Neutrophil (primary cell): ENCODE results near the gene SESN3.

Source experiments
- H3K27ac ChIP-seq: fragments of 200-600 bp; sonication (generic); 2 replicates; pipeline ENCODE4 v1.5.1; 2016; ENCODE audit warnings: mild to moderate bottlenecking, moderate library complexity
- H3K27me3 ChIP-seq: fragments of 200-600 bp; sonication (generic); 2 replicates; pipeline ENCODE4 v1.6.0; 2016; ENCODE audit warnings: mild to moderate bottlenecking
- H3K36me3 ChIP-seq: fragments of 200-600 bp; sonication (generic); 2 replicates; pipeline ENCODE4 v1.5.1; 2017
- H3K4me1 ChIP-seq, 2 experiments: fragments of 200-600 bp in 1 of 2; sonication (generic) in 1 of 2; 1 replicate in 1 of 2; 2 replicates in 1 of 2; pipeline versions ENCODE4 v1.5.1 to v1.6.1; 2013 to 2016; ENCODE audit warnings: low read depth in 1 of 2, low read length in 1 of 2, mild to moderate bottlenecking in 1 of 2, moderate library complexity in 1 of 2; ENCODE audit not compliant: control insufficient read depth in 1 of 2, insufficient read depth in 1 of 2
- H3K4me3 ChIP-seq, 2 experiments: fragments of 200-600 bp in 1 of 2; sonication (generic) in 1 of 2; 1 replicate in 1 of 2; 2 replicates in 1 of 2; pipeline ENCODE4 v1.5.1; 2013 to 2016; ENCODE audit warnings: low read depth in 1 of 2, low read length in 1 of 2, mild to moderate bottlenecking in 1 of 2, moderate library complexity in 1 of 2
- H3K9me3 ChIP-seq: fragments of 200-600 bp; sonication (generic); 2 replicates; pipeline ENCODE4 v1.5.1; 2016
- TF ChIP-seq, protein P1 (sequence below): fragments of 200-600 bp; sonication (generic); IDR thresholded peaks from 2 replicates; pipeline ENCODE4 v1.5.1; 2016; ENCODE audit warnings: antibody characterized with exemption

Gene SESN3

GRCh38 chr11:95119361-95120060 lies 111.5 kb downstream of the SESN3 start:
- Histone ChIP-seq H3K27me3 (no peaks in the 10 kb centered on the region), H3K9me3 (no peaks in the 10 kb centered on the region), H3K27ac (no peak overlapping the region), H3K36me3 (no peaks in the 10 kb centered on the region), H3K4me1 (no peaks in the 10 kb centered on the region), H3K4me3 (no peak overlapping the region)
- TF ChIP-seq, protein P1, sequence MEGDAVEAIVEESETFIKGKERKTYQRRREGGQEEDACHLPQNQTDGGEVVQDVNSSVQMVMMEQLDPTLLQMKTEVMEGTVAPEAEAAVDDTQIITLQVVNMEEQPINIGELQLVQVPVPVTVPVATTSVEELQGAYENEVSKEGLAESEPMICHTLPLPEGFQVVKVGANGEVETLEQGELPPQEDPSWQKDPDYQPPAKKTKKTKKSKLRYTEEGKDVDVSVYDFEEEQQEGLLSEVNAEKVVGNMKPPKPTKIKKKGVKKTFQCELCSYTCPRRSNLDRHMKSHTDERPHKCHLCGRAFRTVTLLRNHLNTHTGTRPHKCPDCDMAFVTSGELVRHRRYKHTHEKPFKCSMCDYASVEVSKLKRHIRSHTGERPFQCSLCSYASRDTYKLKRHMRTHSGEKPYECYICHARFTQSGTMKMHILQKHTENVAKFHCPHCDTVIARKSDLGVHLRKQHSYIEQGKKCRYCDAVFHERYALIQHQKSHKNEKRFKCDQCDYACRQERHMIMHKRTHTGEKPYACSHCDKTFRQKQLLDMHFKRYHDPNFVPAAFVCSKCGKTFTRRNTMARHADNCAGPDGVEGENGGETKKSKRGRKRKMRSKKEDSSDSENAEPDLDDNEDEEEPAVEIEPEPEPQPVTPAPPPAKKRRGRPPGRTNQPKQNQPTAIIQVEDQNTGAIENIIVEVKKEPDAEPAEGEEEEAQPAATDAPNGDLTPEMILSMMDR: no peak

DNA sequence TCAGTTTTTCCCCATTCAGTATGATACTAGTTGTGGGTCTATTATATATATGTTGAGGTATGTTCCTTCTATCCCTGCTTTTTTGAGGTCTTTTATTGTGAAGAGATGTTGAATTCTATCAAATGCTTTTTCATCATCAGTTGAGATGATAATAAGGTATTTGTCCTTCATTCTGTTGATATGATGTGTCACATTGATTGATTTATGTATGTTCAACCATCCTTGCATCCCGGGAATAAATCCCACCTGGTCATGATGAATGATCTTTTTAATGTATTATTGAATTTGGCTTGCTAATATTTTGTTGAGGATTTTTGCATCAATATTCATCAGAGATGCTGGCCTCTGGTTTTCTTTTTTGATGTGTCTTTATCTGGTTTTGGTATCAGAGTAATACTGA lies 115.4 kb downstream of the SESN3 start:
- Histone ChIP-seq H3K27ac (no peak overlapping the region), H3K9me3 (no peaks in the 10 kb centered on the region), H3K27me3 (no peaks in the 10 kb centered on the region), H3K4me1 (no peaks in the 10 kb centered on the region), H3K36me3 (no peaks in the 10 kb centered on the region), H3K4me3 (no peak overlapping the region)
- TF ChIP-seq, protein P1: no peak
